GM19467 (cell line): Measurements from ENCODE around the gene FGGY.

Experiments
- ATAC-seq: cut with Tn5 transposase; IDR thresholded peaks from one replicate; pipeline ENCODE4 v1.9.1; 2021; ENCODE audit warnings: mild to moderate bottlenecking, moderate library complexity; ENCODE audit not compliant: unreplicated experiment

The FGGY gene

GRCh38 chr1:59671066-59671952, 374.4 kb downstream of the FGGY start:
- ATAC-seq, result no peak

- ATAC-seq, result no peak
These were observed 375.0 kb downstream of the FGGY start for GRCh38 chr1:59671953-59672305.

GRCh38 chr1:59672851-59673572, 376.1 kb downstream of the FGGY start:
- ATAC-seq, result no peak

DNA sequence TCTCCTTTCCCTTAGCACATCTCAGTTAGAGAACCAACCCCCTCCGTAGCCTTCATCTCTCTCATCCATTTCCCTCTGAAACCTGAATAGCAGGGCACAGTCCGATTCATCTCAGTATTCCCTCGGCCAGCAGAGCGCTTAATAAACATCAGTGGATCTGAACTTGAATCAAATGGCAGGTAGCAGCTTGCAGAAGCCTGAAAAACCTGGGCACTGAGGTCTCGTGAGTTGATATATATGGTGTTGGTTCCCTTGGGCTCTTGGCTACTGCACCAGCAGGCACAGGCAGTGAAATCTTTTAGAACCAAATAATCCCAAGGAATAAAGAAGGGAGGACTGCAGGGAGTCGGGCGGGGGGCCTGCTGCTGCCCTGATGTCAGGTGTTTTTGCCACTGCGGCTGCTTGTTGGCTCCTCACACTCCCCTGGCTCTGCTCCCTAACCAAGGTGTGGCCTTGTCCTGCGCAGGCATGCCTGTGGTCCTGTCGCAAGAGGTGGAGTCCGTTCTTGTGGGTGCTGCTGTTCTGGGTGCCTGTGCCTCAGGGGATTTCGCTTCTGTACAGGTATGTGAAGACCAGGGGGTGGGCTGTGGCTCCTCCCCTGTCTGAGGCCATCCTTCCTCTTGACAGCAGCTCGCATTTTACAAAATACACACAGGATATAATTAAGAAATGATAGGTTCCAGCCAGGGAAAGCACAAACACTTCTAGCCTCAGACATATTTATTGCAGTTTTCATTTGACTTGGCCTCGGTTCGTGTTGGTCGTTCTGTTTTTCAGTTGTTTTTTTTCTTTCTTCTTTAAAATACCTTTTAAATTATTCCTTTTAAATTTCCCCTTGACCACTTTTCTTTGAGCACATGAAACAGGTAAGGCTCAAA, 376.9 kb downstream of the FGGY start:
- ATAC-seq, result no peak

- no peak for ATAC-seq
These were observed 377.7 kb downstream of the FGGY start for GRCh38 chr1:59674595-59674994.

GRCh38 chr1:59675936-59676335, 379.0 kb downstream of the FGGY start:
- ATAC-seq, result no peak

DNA sequence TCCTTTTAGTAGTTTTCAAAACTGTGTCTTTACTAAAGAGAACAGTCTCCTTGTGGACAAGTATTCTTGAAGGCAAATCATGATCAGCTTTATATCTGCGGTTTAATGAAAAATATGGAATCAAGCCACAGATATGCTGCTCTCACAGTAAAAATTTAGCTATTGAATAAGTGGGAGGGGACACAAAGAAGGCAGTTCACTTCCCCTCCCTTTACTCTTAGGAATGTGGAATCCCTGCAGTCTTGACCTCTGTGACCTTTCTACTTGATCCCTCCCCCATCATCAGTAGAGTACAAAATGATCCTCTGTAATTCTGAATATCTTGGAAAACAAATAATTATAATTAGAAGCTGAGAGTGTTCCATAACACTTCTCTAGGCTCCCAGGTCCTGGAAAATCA, 381.1 kb downstream of the FGGY start:
- no peak for ATAC-seq

- ATAC-seq, result no peak
These were observed 381.8 kb downstream of the FGGY start for GRCh38 chr1:59678493-59679228.

DNA sequence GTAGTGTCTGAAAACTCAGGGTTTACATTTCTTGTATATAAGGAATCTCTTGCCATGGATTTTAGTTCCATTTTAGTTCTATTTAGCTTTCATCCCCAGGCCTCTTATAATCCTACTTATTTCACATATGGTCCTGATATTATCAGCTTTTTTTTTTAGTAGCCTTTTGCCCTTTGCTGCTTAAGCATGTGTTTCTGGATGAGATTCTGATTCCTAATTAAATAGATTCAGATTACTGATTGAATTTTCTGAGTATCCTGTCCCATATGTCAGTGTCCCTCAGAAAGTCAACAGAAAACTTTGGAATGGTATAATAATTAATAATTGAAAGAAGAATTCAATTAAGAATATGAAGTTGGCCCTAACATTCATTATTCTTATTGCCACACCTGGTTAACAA, 383.1 kb downstream of the FGGY start:
- ATAC-seq, result no peak

- no peak for ATAC-seq
These were observed 385.6 kb downstream of the FGGY start for GRCh38 chr1:59682396-59683080.

- ATAC-seq, result no peak
These were observed 386.3 kb downstream of the FGGY start for GRCh38 chr1:59683197-59683596.

GRCh38 chr1:59684698-59685097, 387.8 kb downstream of the FGGY start:
- no peak for ATAC-seq

DNA sequence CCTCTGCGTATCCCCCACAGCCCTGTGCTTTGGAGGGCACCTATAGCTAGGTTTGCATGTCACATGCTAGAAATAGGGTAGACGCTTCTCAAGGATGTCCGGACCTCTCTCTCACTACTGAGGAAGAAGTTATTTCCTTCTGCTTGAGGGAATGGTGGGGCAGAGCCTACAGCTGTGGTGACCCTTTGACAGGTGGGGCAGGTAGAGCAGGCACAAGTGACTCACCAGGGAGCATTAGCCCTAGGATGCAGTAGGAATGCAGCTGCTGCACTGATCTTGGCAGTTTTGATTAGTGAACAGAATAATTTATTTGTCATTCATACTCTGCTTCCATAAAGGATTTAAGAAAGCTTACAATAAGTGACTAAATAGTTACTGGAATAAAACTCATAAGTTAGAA, 388.2 kb downstream of the FGGY start:
- no peak for ATAC-seq

- no peak for ATAC-seq
These were observed 388.8 kb downstream of the FGGY start for GRCh38 chr1:59685666-59686065.

- ATAC-seq, result no peak
These were observed 389.3 kb downstream of the FGGY start for GRCh38 chr1:59686170-59686569.

GRCh38 chr1:59686574-59686973, 389.7 kb downstream of the FGGY start:
- no peak for ATAC-seq

DNA sequence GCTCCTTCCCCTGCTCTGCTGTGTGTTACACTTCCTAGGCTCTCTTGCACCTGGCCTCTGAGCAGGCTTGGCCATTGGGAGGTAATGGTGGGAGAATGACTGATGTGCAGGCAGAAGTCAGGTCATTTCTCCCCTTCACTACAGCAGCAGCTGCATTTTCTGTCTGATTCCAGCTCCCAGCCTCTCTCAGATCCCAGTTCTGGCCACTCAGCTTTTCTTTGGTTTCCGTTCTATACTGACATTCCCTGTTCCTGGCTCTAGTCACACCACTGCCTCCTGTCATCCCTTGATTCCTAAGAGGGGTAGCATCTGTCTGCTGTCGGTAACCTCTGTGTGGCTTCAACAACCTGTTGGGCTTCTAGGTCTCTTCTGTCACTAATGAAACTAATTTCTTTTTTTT, 390.2 kb downstream of the FGGY start:
- ATAC-seq, result no peak

GRCh38 chr1:59688976-59689375, 392.1 kb downstream of the FGGY start:
- ATAC-seq, result no peak

GRCh38 chr1:59689730-59690129, 392.8 kb downstream of the FGGY start:
- no peak for ATAC-seq
